CD14-positive monocyte (primary cell): ENCODE measurements around the gene GPR27. TPM values are rescaled to one million over a fixed set of nuclear protein-coding genes. Genes with fewer than 3 reads are reported as not detected.

Source experiments
- DNase-seq, 3 donors: peaks; one replicate each; pipeline ENCODE4 v3.0.0-alpha.2; 2011 to 2022
- H2AFZ ChIP-seq: 2 replicates; pipeline ENCODE4 v1.6.0; 2012; ENCODE audit warnings: mild to moderate bottlenecking, low read depth, low read length, inconsistent platforms; ENCODE audit not compliant: insufficient read depth, poor library complexity, severe bottlenecking
- H3K27ac ChIP-seq, 2 donors: 1 replicate in 1 of 2; 2 replicates in 1 of 2; pipeline ENCODE4 v1.5.1; 2012 to 2013; ENCODE audit warnings: low read length in 2 of 2, control low read depth in 1 of 2, inconsistent platforms in 1 of 2, low read depth in 1 of 2, mild to moderate bottlenecking in 1 of 2
- H3K27me3 ChIP-seq, 2 donors: one replicate each; pipeline versions ENCODE4 v1.6.0 to v1.6.1; 2011 to 2013; ENCODE audit warnings: low read length in 2 of 2; ENCODE audit not compliant: control insufficient read depth in 2 of 2, insufficient read depth in 2 of 2
- H3K36me3 ChIP-seq, 2 donors: replicated peaks in 1 of 2; 1 replicate in 1 of 2; 2 replicates in 1 of 2; pipeline versions ENCODE4 v1.5.1 to v1.6.1; 2012 to 2013; ENCODE audit warnings: low read length in 2 of 2, control low read depth in 1 of 2, inconsistent platforms in 1 of 2, mild to moderate bottlenecking in 1 of 2; ENCODE audit not compliant: insufficient read depth in 2 of 2, control insufficient read depth in 1 of 2
- H3K4me1 ChIP-seq, 2 donors: 1 replicate in 1 of 2; 2 replicates in 1 of 2; pipeline versions ENCODE4 v1.5.1 to v1.6.1; 2012 to 2013; ENCODE audit warnings: low read length in 2 of 2, control low read depth in 1 of 2, inconsistent platforms in 1 of 2, mild to moderate bottlenecking in 1 of 2, moderate library complexity in 1 of 2; ENCODE audit not compliant: insufficient read depth in 2 of 2, control insufficient read depth in 1 of 2
- H3K4me2 ChIP-seq: replicated peaks from 2 replicates; pipeline ENCODE3; 2012; ENCODE audit warnings: low read length, moderate library complexity, mild to moderate bottlenecking; ENCODE audit not compliant: poor library complexity, severe bottlenecking; ENCODE audit errors: extremely low read depth
- H3K4me3 ChIP-seq, 3 experiments: fragments of 200-600 bp in 1 of 3; sonication (generic) in 1 of 3; replicated peaks in 1 of 3; 1 replicate in 2 of 3; 2 replicates in 1 of 3; pipeline ENCODE4 v1.5.1; 2011 to 2013; ENCODE audit warnings: low read length in 3 of 3, mild to moderate bottlenecking in 3 of 3, control low read depth in 2 of 3, low read depth in 2 of 3, inconsistent platforms in 1 of 3, moderate library complexity in 1 of 3
- H3K79me2 ChIP-seq: 2 replicates; pipeline ENCODE4 v1.6.0; 2012; ENCODE audit warnings: mild to moderate bottlenecking, control low read depth, inconsistent platforms, low read length, moderate library complexity; ENCODE audit not compliant: insufficient read depth
- H3K9ac ChIP-seq: 2 replicates; pipeline ENCODE4 v1.6.0; 2017; ENCODE audit warnings: low read length, mild to moderate bottlenecking; ENCODE audit not compliant: insufficient read depth, poor library complexity, severe bottlenecking
- H3K9me3 ChIP-seq, 2 donors: replicated peaks in 1 of 2; 1 replicate in 1 of 2; 2 replicates in 1 of 2; pipeline versions ENCODE4 v1.5.1 to v1.6.1; 2012 to 2013; ENCODE audit warnings: low read length in 2 of 2, control low read depth in 1 of 2; ENCODE audit not compliant: control insufficient read depth in 1 of 2, insufficient read depth in 1 of 2
- H4K20me1 ChIP-seq: 2 replicates; pipeline ENCODE4 v1.6.0; 2012; ENCODE audit warnings: mild to moderate bottlenecking, low read length, control low read depth, moderate library complexity; ENCODE audit not compliant: insufficient read depth
- H3K27ac Mint-ChIP-seq, 7 donors: one replicate each; pipeline ENCODE4 v1.8.0; 2020; ENCODE audit warnings: mild to moderate bottlenecking in 7 of 7, mixed read lengths in 7 of 7, moderate library complexity in 6 of 7, inconsistent platforms in 2 of 7
- H3K27me3 Mint-ChIP-seq, 3 donors: one replicate each; pipeline ENCODE4 v1.8.0; 2021 to 2022; ENCODE audit warnings: low read depth in 3 of 3, mild to moderate bottlenecking in 3 of 3, mixed read lengths in 3 of 3, moderate library complexity in 3 of 3, inconsistent platforms in 1 of 3
- H3K36me3 Mint-ChIP-seq, 2 donors: one replicate each; pipeline ENCODE4 v1.8.0; 2020; ENCODE audit warnings: mixed read lengths in 2 of 2, inconsistent platforms in 1 of 2, mild to moderate bottlenecking in 1 of 2
- H3K4me1 Mint-ChIP-seq: one replicate; pipeline ENCODE4 v1.8.0; 2020; ENCODE audit warnings: mild to moderate bottlenecking, mixed read lengths
- H3K4me3 Mint-ChIP-seq, 2 donors: one replicate each; pipeline ENCODE4 v1.8.0; 2020; ENCODE audit warnings: mild to moderate bottlenecking in 2 of 2, mixed read lengths in 2 of 2, moderate library complexity in 1 of 2
- H3K9me3 Mint-ChIP-seq, 7 donors: one replicate each; pipeline ENCODE4 v1.8.0; 2020 to 2022; ENCODE audit warnings: mixed read lengths in 7 of 7, mild to moderate bottlenecking in 6 of 7, moderate library complexity in 6 of 7, inconsistent platforms in 2 of 7
- CTCF ChIP-seq: fragments of 200-600 bp; IDR thresholded peaks from one replicate; pipeline ENCODE4 v1.8.0; 2022; ENCODE audit warnings: antibody characterized with exemption, mild to moderate bottlenecking
- WGBS: methylation state at CpG from one replicate; pipeline ENCODE4 v1.1.5; 2013; ENCODE audit warnings: missing lambda C conversion rate; ENCODE audit not compliant: insufficient coverage; 5-methylcytosine and 5-hydroxymethylcytosine counted together
- intact Hi-C, 2 donors: fragments of 100-400 bp; cut with micrococcal nuclease; formaldehyde crosslinking; loops; one replicate each; pipeline versions ENCODE4 v1.15.0 to v1.15.1; 2023
- polyA plus RNA-seq, 3 donors: library from polyadenylated mRNA; depleted of rRNA in 1 of 3; unstranded in 2 of 3; stranded (reverse) in 1 of 3; fragments of 300-500 nt in 2 of 3; fragments of >200 nt in 1 of 3; fragmentation: Illumina TruSeq in 2 of 3; gene quantifications; 1 replicate in 2 of 3; 2 replicates in 1 of 3; pipeline ENCODE4 v1.2.3, GENCODE V29; 2012 to 2021

The GPR27 gene
- polyA plus RNA-seq, 3 donors = 5.7 to 19.6 (median 6.6) TPM

- Histone ChIP-seq H3K27ac (no peak overlapping the region), H3K4me2 (no peak overlapping the region), H3K9ac (no peak overlapping the region), H3K36me3 (no peaks in the 10 kb centered on the region), H2AFZ (no peak overlapping the region), H4K20me1 (no peaks in the 10 kb centered on the region), H3K27me3 (no peaks in the 10 kb centered on the region), H3K9me3 (no peaks in the 10 kb centered on the region), H3K79me2 (no peaks in the 10 kb centered on the region), H3K4me1 (peaks cover 0 to 16% of the 10 kb centered on the region in 2 donors), H3K4me3 (no peak overlapping the region)
- Mint-ChIP-seq H3K27ac (no peak overlapping the region), H3K4me1 (peaks cover 23% of the 10 kb centered on the region), H3K9me3 (peaks cover 0 to 2% (median 0%) of the 10 kb centered on the region in 7 donors), H3K4me3 (no peak overlapping the region), H3K27me3 (peaks cover 1 to 9% (median 2%) of the 10 kb centered on the region in 3 donors), H3K36me3 (no peaks in the 10 kb centered on the region)
- TF ChIP-seq CTCF = no peak
- 100% methylated on average over 1 of the region's 3 CpGs for WGBS
- intact Hi-C loops = no loop called here
- no peak for DNase-seq
Measured at GRCh38 chr3:71796290-71796689, 42.6 kb downstream of the GPR27 start.

- Mint-ChIP-seq H3K27me3 (peaks cover 1 to 7% (median 2%) of the 10 kb centered on the region in 3 donors), H3K4me3 (no peak overlapping the region), H3K9me3 (no peaks in the 10 kb centered on the region), H3K36me3 (no peaks in the 10 kb centered on the region), H3K27ac (peak overlapping the region in 2 of 7 donors; percentile 25 to 45), H3K4me1 (peaks cover 30% of the 10 kb centered on the region)
- Histone ChIP-seq H4K20me1 (no peaks in the 10 kb centered on the region), H3K27me3 (no peaks in the 10 kb centered on the region), H3K4me1 (peaks cover 0 to 16% of the 10 kb centered on the region in 2 donors), H3K36me3 (no peaks in the 10 kb centered on the region), H2AFZ (no peak overlapping the region), H3K4me2 (no peak overlapping the region), H3K9ac (no peak overlapping the region), H3K9me3 (no peaks in the 10 kb centered on the region), H3K79me2 (no peaks in the 10 kb centered on the region), H3K27ac (no peak overlapping the region), H3K4me3 (no peak overlapping the region)
- no peak for TF ChIP-seq CTCF
- intact Hi-C loops = no loop called here
- WGBS = 88% methylated on average over 7 of the region's 7 CpGs
- DNase-seq = no peak
Measured at GRCh38 chr3:71797455-71797854, 43.8 kb downstream of the GPR27 start.
